Measurements from ENCODE around the gene CPT1C.
A peak's percentile ranks its signal among the peaks of the same experiment; 100 is the strongest.

The CPT1C gene

DNA sequence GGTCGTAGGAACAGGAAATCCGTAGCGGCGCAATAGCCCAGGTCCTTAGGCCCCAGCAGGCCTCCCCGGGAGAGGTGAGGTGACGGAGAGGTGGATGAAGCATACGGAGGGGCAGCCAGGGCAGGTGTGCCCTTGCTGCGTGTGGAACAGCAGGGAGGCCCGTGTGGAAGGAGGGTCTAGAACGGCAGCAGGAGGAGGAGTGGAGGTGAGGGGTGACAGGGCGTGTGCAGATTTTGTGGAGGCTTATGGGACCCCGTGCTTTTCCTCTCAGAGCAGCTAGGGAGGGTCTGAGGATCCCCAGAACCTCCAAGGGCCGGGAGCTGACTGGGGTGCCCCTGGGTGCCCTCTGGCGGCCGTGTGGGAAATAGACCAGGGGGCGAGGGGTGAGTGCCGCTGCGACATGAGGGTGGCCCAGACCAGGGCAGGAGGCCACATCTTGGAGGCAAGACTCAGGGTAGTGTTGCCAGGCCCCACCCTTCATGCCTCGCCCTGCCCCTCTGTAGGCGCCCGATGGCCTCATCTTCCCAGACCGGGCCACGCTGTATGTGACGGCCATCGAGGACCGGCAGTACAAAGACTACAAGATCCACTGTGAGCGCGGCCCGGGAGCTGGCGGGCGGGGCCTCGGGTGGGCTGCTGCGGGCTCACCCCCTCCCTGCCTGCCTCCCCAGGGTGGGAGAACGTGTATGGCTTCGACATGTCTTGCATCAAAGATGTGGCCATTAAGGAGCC is 6.5 kb upstream of the CPT1C start:
- DNase-seq = peak in 2 of 3 donors; percentile 34 to 44

DNA sequence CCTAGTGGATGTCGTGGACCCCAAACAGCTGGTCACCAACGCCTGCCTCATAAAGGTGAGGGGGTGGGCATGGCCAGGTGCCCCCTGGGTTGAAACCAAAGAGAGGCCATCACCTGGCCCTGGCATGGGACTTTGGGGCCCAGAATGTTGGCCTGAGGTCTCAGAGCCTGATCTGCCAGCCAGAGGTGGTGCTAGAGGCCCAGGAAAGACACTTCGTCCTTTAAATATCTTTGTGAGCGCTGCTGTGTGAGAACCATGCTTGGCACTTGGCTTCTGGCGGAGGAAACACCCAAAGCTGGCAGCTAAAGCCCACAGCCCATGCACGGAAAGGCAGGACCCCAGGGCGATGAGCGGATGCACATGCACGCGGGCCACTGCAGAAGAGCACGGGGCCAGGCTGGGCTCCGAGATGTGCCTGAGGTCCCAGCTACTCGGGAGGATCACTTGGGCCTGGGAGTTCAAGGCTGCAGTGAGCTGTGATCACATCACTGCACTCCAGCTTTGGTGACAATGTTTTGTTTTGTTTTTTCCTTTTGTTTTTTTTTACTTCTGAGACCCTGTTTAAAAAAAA is 5.8 kb upstream of the CPT1C start:
- DNase-seq = no peak

DNA sequence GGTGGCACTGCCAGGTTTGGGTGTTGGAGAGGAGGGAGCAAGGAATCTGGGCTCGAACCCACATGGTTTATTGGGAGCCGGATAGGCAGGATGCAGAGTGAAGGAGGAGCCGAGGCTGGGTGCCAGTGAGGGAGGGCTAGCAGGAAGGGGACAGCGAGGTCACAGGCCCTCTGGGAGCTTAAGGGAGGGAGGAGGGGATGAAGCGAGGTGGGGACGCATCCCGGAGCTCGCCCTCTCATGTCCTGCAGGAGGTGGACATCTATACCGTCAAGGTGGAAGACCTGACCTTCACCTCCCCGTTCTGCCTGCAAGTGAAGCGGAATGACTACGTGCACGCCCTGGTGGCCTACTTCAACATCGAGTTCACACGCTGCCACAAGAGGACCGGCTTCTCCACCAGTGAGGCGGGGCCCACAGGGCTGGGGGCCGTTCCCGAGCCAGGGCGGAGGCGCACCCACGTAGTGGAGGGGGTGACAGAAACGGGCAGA is 5.0 kb upstream of the CPT1C start:
- DNase-seq = no peak

DNA sequence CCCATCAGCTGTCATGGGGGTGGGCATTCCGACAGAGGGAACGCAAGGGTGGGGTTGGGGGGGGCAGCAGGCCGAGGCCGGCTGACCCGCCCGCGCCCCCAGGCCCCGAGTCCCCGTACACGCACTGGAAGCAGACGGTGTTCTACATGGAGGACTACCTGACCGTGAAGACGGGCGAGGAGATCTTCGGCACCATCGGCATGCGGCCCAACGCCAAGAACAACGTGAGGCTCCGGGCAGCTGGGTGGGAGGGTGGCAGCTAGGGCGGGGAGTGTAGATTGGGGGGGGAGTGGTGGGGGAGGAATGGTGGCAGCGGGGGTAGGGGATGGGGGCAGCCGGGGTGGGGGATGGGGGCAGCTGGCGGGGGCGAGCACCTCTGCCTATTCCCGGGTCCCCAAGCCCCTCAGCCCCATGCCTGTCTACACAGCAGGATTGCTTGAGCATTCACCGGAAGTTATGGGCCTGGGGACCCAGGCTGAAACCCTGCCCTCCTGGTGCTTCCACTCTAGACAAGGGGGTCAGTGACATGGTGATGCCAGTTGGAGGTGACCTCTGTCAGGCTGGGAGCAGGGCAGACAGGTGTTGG is 4.3 kb upstream of the CPT1C start:
- DNase-seq = no peak

DNA sequence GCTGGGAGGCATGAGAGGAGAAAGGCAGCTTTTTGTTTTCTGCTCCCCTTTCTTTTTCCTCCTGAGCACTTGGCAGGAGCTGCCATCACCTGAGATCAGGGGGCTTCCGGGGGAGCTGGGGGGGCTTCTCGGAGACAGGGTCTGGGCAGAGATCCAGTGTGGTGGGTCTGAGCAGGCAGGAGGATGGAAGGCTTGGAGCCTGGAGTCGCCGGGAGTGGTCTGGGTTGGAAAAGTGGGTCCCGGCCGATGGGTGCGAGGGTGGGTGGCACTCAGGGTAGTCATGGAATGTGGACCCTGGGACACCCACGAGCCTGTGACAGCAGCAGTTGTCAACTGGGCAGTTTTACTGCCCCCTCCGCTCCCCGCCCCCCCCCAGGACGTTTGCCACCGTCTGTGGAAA is 3.8 kb upstream of the CPT1C start:
- no peak for DNase-seq

DNA sequence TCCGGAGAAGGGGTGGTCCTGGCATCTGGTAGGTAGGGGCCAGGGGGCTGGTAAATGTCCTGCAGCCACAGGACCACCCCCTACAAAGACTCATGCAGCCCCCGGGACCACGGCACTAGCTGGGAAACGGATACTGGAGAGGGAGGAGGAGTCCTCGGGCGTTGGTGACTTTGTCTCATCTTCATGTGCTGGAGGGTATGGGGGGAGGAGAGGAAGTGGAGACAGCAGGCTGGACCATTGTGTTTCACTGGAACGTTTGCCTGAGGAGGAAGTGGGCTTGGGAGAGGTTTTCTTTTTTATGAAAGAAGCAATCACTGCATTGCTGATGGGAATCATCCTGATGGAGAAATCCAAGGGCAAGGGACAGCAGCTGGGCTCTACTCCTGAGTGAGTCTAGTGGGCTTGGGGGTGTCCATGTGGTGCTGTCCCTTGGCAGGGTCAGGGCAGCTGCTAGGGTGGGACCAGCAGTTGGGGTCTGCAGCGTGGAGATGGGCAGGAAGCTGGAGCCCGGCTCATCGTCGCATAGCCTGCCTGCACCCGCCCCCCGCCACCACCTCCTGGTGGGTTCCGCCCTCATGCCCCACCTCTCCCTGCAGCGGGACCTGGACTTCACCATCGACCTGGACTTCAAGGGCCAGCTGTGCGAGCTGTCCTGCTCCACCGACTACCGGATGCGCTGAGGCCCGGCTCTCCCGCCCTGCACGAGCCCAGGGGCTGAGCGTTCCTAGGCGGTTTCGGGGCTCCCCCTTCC is 3.2 kb upstream of the CPT1C start:
- DNase-seq = peak; percentile 52 to 58 (median 58)

DNA sequence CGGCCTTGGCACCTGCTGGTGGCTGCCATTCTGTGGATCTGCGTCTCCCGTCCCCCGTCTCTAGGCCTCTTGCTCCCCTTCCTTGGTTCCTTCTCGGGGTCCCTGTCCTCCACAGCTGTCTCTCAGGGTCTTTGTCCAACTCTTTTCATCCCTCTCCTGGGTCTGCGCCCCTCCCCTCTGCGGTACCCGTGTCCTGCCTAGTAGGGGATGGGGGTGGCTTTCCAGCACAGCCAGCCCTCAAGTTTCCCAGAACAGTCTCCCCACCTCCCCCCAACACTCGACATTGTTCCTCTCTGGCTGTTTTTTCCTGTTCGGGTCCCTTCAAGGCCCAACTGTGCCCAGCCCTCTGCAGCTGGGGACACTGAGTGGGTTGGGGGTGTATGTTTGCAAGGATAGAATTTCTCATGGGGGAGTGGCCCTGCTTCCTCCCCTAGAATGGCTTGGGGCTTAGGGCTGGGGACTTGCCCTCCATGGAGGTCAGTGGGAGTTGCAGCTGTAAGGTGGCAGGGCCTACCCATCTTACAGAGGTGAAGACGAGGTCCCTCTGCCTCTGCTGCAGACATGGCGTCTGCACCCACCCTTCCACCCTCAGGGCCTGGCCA is 2.3 kb upstream of the CPT1C start:
- no peak for DNase-seq

DNA sequence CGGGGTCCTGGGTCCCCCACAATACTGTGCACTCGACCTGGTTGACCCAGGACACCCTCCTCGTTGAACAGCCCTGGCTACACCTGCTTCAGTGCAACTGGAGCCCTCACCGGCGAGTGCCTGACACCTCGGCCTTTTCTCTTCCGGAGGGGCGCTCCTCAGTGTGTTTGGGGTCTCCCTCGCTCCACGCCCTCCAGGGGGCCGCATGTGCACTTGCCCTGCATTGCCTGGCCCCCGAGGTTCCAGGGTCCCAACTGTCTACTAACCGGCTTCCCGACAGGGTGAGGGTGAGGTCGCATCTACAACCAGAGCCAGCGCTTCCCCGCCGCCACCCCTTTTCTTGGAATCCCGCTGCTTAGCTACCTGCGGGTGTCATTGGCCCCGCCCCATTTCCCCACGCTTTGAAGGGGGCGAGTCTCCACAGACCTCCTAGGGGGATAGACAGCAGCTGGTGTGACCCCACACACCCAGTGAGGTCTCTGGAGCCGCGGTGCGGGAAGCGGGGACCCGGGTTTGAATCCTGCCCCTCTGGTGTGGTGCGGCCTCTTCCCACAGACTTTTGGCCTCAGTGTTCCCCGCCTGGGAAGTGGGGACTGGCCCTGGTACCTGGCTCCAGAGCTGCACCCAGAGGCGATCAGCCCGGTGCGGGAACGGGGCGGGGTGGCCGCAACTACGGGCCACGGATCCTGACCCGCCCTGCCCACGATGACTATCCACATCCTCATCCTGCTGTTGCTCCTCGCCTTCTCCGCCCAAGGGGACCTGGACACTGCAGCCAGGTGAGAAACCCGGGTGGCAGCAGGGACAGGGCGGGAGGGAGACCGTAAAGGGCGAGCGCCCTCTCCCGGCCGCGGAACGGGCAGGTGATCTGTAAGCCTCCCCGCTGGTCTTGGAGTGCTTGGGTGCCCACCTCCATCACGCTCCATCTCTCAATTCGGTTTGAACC is 1.5 kb upstream of the CPT1C start, which contains the start of gene ADM5:
TSS of gene ADM5 (plus strand) at position 462 of the 946 bp plus-strand sequence. CDS start at position 706, 244 bp downstream.
- DNase-seq = peak in 1 of 3 donors; percentile 18

DNA sequence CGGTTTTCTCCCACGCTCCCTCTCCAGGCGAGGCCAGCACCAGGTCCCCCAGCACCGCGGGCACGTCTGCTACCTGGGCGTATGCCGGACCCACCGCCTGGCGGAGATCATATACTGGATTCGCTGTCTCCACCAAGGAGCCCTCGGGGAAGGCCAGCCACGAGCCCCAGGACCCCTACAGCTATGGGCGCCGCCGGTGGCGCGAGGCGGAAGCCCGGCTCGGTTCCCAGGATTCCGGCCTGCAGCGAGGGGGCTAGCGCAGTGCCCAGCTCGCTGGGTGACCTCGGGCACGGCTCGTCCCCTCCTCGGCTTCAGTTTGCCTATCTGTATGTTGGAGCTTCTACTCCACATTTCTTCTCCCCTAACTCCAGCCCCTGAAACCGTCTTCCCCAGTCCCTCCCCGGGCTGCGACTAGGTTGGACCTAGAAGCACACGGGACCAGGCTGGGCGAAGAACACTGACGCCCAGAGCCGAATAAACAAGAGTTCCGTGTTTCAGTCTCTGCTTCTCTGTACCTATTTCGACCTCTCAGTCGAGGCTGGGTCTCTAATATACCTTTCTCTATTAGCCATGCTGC is 749 bp upstream of the CPT1C start:
- DNase-seq = no peak

DNA sequence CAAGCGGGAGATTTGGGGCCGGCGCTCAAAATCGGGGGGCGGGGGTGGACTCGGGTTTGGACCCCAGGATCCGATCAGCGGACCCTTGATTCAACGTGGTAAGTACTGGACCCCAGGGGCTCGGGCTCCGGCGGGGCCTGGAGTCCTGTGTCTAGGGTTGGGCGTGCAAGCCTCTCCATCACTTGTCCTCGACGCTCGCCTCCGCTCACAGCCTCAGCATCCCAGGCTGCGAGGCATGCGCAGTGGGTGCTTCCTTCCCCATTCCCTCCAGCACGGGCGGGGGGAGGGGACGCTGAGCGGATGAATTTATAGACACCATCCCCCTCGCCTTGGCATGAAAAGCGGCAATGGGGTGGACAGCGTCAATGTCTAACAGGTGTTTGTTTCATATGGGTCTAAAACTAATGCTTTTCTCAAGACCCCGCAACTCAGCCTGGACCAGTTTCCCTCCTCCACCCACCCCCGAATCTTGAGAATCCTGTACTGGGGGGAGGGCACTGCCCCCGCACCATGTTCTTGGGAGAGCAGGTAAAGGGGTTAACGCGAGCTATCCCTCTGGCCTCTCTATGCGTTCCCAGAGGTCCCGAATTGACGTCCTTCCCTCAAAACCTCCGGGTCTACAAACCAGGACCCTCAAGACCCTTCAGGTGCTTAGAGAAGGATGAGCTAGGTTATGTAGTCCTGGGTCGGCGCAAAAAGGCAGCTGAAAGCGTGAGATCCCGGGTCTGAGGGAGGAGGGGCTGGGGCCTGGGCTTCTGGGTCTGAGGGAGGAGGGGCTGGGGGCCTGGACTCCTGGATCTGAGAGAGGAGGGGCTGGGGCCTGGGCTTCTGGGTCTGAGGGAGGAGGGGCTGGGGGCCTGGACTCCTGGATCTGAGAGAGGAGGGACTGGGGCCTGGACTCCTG is 579 bp downstream of the CPT1C start:
- peak; percentile 35 to 60 (median 39) for DNase-seq

DNA sequence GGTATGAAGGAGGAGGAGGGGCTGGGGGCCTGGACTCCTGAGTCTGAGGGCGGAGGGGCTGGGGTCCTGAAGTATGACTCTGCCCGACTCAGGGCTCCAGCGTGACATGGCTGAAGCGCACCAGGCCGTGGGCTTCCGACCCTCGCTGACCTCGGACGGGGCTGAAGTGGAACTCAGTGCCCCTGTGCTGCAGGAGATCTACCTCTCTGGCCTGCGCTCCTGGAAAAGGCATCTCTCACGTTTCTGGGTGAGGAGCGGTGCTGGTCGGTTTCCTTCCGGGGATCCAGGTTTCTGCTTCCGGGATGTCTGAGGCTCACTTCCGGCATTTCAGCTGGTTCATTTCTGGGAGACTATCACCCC is 1.2 kb downstream of the CPT1C start:
- DNase-seq = no peak

DNA sequence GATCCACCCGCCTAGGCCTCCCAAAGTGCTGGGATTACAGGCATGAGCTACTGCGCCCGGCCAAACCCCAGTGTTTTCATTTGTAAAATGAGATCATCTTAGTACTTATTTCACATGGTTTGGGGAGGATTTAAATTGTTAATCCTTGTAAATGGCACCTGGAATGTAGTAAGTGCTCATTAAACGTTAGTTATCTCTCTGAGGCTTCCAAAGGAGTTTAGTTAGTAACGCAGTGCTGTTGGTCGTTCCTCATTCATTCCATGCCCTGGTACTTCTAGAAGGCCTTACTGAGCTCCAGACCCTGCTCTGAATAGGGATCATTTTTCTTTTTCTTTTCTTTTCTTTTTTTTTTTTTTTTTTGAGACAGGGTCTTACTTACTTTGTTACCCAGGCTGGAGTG is 5.2 kb downstream of the CPT1C start:
- DNase-seq = no peak

DNA sequence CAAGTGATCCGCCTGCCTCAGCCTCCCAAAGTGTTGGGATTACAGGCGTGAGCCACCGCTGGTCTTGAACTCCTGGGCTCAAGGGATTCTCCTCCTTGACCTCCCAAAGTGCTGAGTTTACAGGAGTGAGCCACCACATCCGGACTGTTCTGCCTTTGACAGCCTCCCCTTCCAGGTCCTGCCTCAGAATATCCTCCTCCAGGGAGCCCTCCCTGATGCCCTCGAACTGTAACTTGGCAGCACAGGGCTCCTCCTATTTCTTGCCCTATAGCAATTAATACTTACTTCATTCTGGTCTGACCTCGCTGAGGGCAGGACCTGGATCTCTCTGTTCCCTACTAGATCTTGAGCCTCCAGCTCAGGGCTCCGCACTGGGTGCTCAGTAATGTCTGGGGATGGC is 5.9 kb downstream of the CPT1C start:
- DNase-seq = no peak

DNA sequence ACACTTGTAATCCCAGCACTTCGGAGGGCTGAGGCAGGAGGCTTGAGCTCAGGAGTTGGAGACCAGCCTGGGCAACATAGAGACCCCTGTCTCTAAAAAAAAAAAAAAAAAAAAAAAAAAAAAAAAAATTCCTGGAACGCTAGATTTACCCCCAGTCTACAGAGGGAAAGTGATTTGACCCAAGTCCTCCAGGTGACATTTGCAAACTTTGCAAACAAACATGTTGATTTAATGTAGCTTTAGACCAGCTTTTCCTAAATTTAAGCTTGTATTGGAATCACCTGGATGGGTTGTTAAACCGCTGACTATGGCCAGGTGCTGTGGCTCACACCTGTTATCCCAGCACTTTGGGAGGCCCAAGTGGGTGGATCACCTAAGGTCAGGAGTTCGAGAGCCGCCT is 8.4 kb downstream of the CPT1C start:
- no peak for DNase-seq

DNA sequence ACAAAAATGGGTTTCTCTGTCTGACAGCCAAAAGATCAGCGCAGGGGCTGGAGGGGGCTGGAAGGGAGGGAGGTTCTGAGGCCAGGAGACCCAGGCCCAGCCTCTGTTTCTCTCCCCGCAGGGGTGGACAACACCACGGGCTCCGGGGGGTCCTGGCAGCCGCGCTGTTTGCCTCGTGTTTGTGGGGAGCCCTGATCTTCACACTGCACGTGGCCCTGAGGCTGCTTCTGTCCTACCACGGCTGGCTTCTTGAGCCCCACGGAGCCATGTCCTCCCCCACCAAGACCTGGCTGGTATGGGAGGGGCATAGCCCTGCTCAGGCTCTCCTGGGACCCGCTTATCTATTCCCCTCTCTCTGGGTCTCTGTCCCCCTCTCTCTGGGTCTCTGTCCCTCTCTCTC is 9.6 kb downstream of the CPT1C start:
- DNase-seq = no peak

DNA sequence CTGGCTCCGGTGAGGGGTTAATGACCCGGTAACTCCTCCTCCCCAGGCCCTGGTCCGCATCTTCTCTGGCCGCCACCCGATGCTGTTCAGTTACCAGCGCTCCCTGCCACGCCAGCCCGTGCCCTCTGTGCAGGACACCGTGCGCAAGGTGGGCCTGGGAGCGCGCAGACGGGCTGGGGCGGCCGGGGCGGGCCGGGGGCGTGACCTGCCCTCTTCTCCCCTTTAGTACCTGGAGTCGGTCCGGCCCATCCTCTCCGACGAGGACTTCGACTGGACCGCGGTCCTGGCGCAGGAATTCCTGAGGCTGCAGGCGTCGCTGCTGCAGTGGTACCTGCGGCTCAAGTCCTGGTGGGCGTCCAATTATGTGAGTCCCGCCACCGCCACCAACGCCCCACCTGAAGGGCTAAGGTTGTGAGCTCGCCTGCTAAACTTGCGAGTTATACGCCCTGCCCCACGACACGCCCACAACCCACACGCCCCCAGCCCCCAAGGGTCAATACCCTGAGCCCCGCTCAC is 10.4 kb downstream of the CPT1C start:
- no peak for DNase-seq

DNA sequence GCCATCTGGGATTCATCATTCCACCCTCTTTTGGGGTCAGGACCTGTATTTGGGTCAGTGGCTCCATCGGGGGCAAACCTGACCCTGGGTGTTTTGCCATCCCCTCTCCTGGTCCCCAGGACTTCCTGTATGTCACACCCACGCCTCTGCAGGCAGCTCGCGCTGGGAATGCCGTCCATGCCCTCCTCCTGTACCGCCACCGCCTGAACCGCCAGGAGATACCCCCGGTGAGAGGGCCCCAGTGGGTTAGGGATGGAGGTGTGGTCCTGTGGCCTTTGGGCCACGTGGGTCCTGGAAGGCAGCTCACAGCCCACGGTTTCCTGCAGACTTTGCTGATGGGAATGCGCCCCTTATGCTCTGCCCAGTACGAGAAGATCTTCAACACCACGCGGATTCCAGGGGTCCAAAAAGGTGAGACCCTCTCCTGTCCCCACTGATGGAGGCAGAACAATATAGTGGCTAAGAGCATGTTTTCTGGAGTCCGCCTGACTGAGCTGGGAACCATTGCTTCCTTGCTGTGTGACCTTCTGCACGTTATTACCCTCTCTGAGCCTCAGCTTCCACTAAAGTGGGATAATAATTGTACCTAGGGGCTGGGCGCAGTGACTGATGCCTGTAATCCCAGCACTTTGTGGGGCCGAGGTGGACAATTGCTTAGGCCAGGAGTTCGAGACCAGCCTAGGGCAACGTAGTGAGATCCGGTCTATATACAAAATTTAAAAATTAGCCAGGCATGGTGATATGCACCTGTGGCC is 14.1 kb downstream of the CPT1C start:
- DNase-seq = no peak

DNA sequence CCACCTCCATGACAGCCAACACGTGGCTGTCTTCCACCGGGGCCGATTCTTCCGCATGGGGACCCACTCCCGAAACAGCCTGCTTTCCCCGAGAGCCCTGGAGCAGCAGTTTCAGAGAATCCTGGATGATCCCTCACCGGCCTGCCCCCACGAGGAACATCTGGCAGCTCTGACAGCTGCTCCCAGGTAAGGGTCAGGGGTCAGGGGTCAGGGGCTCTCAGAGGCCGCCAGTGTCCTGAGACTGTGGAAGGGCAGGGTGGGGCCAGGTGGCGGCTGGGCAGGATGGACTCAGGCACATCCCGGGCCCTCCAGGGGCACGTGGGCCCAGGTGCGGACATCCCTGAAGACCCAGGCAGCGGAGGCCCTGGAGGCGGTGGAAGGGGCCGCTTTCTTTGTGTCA is 15.0 kb downstream of the CPT1C start:
- no peak for DNase-seq

DNA sequence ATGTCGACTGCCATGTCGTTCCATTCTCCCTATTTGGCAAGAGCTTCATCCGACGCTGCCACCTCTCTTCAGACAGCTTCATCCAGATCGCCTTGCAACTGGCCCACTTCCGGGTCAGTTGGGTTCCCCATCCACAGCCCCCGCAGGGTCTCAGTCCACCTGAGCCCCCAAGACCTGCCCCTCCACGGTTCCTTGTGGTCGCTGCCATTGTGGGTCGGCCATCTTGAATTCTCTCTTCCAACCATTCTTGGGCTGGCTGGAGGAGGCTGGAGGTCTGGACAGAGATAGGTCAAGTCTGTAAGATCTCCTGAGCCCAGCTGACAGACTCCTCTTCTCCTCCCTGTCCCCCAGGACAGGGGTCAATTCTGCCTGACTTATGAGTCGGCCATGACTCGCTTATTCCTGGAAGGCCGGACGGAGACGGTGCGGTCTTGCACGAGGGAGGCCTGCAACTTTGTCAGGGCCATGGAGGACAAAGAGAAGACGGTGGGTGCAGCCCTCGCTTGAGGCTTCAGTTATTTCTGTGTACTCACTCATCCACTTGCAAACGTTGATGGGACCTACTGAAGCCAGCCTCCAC is 19.5 kb downstream of the CPT1C start:
- DNase-seq = no peak
